Measurements from ENCODE around the gene TRAPPC2. TPM values are rescaled to one million over a fixed set of nuclear protein-coding genes. Genes with fewer than 3 reads are reported as not detected.

Gene TRAPPC2
- total RNA-seq, 1 donor from 2014 or later, result 25.8 TPM

DNA sequence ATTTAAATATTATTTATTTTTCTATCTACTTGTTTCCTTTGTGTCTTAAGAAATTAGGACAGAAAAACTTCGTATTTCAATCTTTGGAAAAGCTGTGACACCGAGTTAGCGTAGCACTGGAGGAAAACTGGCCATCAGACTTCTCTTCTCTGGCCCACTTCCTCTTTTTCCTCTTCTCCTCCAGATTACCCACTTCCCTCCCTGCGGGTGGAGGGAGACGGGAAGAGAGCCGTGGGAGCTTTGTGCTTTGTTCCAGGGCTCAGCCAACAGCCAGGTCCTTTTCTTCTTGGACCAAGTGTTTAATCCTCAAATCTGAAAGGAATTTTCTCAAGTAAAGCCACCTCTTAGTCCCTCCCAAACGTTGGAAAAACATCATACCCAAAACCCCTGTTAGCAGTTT lies 29.9 kb upstream of the TRAPPC2 start:
- TF ChIP-seq, protein P1, sequence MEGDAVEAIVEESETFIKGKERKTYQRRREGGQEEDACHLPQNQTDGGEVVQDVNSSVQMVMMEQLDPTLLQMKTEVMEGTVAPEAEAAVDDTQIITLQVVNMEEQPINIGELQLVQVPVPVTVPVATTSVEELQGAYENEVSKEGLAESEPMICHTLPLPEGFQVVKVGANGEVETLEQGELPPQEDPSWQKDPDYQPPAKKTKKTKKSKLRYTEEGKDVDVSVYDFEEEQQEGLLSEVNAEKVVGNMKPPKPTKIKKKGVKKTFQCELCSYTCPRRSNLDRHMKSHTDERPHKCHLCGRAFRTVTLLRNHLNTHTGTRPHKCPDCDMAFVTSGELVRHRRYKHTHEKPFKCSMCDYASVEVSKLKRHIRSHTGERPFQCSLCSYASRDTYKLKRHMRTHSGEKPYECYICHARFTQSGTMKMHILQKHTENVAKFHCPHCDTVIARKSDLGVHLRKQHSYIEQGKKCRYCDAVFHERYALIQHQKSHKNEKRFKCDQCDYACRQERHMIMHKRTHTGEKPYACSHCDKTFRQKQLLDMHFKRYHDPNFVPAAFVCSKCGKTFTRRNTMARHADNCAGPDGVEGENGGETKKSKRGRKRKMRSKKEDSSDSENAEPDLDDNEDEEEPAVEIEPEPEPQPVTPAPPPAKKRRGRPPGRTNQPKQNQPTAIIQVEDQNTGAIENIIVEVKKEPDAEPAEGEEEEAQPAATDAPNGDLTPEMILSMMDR (IDR thresholded peaks at IDR 0.05; ENCODE audit: partially characterized antibody, unreplicated experiment), result no peak
- no peaks in the 10 kb centered on the region for H3K36me3 Mint-ChIP-seq (ENCODE audit: unreplicated experiment)
- peak overlapping the region; percentile 89 for H3K27ac Mint-ChIP-seq (ENCODE audit: unreplicated experiment)
- H3K9me3 Mint-ChIP-seq (ENCODE audit: unreplicated experiment), result peaks cover 7% of the 10 kb centered on the region
- H3K4me3 Mint-ChIP-seq (ENCODE audit: unreplicated experiment), result no peak overlapping the region
- DNase-seq, result no peak
- H3K27me3 Mint-ChIP-seq (ENCODE audit: unreplicated experiment), result peaks cover 3% of the 10 kb centered on the region
- H3K4me1 Mint-ChIP-seq (ENCODE audit: low read depth, unreplicated experiment), result peaks cover 26% of the 10 kb centered on the region

DNA sequence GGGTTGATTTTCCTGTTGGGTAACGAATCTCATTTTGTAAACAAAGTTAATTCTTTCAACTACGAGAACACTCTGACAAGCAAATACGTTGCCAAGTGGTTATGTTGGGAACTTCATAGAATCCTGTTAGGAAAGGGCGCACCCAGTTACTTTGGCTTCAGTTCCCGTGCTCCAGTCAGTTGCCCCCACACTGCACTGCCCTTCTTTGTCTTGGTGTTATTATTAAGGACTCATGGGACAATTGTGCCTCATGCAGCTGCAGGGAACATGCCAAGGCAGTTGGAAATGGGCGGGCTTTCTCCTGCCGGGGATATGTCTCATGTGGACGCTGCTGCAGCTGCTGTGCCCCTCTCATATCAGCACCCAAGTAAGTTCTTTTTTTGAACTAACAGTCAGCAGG lies 29.1 kb upstream of the TRAPPC2 start:
- no peaks in the 10 kb centered on the region for H3K36me3 Mint-ChIP-seq (ENCODE audit: unreplicated experiment)
- H3K4me3 Mint-ChIP-seq (ENCODE audit: unreplicated experiment), result no peak overlapping the region
- DNase-seq, result no peak
- H3K9me3 Mint-ChIP-seq (ENCODE audit: unreplicated experiment), result peaks cover 7% of the 10 kb centered on the region
- H3K4me1 Mint-ChIP-seq (ENCODE audit: low read depth, unreplicated experiment), result peaks cover 24% of the 10 kb centered on the region
- TF ChIP-seq, protein P1 (IDR thresholded peaks at IDR 0.05; ENCODE audit: partially characterized antibody, unreplicated experiment), result no peak
- H3K27ac Mint-ChIP-seq (ENCODE audit: unreplicated experiment), result peak overlapping the region; percentile 48
- peaks cover under 1% of the 10 kb centered on the region for H3K27me3 Mint-ChIP-seq (ENCODE audit: unreplicated experiment)

DNA sequence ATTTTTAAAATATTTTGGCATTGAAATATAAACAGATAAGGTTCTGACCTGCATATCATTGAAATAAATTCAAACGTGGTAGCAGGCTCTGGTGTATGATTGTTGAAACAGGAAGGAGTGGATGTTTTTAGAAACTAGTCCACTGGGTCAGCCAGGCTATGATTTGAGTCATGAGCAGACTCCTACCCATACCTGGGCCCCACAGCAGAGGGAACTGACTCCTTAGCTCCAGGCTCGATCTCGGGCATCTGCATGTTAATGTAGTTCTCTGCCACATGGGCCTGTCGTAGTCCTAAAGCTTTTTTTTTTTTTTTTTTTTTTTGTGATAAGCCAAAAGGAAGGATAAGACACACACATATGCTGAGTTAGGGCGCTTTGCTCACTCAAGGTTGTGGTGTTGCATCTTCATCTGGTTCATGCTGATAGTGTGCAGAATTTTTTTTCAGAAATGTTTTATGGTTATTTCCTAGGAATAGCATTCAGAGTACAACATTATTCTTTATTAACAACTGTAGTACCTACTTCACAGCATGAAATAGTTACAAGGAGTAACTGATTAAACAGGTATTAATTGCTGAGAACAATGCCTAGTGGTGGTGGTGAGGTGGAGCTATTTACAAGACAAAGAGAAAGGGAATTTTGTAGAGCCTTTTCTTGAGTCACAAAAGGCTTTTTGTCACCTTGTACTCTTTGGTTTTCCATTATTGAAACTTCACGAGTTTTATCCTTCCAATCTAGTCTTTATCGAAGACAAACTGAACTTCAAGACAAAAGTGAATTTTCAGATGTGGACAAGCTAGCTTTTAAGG lies 27.4 kb upstream of the TRAPPC2 start:
- DNase-seq, result no peak
- H3K4me3 Mint-ChIP-seq (ENCODE audit: unreplicated experiment), result no peak overlapping the region
- TF ChIP-seq, protein P1 (IDR thresholded peaks at IDR 0.05; ENCODE audit: partially characterized antibody, unreplicated experiment), result no peak
- no peak overlapping the region for H3K27ac Mint-ChIP-seq (ENCODE audit: unreplicated experiment)
- peaks cover 24% of the 10 kb centered on the region for H3K4me1 Mint-ChIP-seq (ENCODE audit: low read depth, unreplicated experiment)
- peaks cover 4% of the 10 kb centered on the region for H3K9me3 Mint-ChIP-seq (ENCODE audit: unreplicated experiment)
- H3K27me3 Mint-ChIP-seq (ENCODE audit: unreplicated experiment), result no peaks in the 10 kb centered on the region
- no peaks in the 10 kb centered on the region for H3K36me3 Mint-ChIP-seq (ENCODE audit: unreplicated experiment)

DNA sequence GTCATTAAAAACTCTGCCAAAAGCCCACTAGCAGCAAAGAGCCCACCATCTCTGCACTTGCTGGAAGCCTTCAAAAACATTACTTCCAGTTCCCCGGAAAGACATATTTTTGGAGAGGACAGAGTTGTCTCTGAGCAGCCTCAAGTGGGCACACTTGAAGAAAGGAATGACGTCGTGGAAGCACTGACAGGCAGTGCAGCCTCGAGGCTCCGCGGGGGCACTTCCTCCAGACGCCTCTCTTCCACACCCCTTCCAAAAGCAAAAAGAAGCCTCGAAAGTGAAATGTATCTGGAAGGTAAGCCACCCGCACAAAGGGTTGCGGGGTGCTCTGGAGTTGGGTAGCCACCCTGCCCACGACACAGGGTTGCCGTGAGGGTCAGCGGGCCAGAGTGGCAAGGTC lies 26.0 kb upstream of the TRAPPC2 start:
- no peaks in the 10 kb centered on the region for H3K9me3 Mint-ChIP-seq (ENCODE audit: unreplicated experiment)
- H3K4me1 Mint-ChIP-seq (ENCODE audit: low read depth, unreplicated experiment), result peaks cover 13% of the 10 kb centered on the region
- no peak for DNase-seq
- H3K27me3 Mint-ChIP-seq (ENCODE audit: unreplicated experiment), result no peaks in the 10 kb centered on the region
- no peaks in the 10 kb centered on the region for H3K36me3 Mint-ChIP-seq (ENCODE audit: unreplicated experiment)
- no peak overlapping the region for H3K4me3 Mint-ChIP-seq (ENCODE audit: unreplicated experiment)
- H3K27ac Mint-ChIP-seq (ENCODE audit: unreplicated experiment), result no peak overlapping the region
- TF ChIP-seq, protein P1 (IDR thresholded peaks at IDR 0.05; ENCODE audit: partially characterized antibody, unreplicated experiment), result no peak

DNA sequence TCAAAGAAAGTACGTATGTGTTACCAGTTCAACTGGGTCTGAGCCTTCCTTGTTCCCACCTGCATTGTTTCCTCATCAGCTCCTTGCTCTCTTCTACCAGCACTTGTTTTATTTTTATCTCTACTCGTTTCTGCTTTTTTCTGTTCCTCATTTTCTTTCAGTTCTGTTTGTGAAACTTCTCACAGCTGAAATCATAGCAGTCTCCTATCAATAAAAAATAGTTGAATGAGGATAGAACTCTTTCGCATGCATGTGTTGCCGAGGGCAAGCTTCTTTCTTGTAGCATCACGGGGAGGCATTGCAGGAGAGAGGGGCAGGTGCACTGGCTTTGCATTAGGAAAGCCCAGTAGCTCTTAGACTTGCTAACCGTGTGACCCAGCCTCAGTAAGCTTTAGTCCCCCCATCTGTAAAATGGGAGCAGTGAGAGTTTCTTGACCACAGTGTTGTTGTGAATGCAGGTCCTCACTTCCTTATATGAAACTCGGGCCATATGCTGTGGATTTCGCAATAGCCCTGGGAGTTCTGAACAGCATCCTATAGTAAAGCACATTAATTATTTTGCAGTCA lies 24.8 kb upstream of the TRAPPC2 start:
- no peaks in the 10 kb centered on the region for H3K9me3 Mint-ChIP-seq (ENCODE audit: unreplicated experiment)
- H3K27me3 Mint-ChIP-seq (ENCODE audit: unreplicated experiment), result no peaks in the 10 kb centered on the region
- H3K4me3 Mint-ChIP-seq (ENCODE audit: unreplicated experiment), result no peak overlapping the region
- TF ChIP-seq, protein P1 (IDR thresholded peaks at IDR 0.05; ENCODE audit: partially characterized antibody, unreplicated experiment), result no peak
- DNase-seq, result no peak
- H3K27ac Mint-ChIP-seq (ENCODE audit: unreplicated experiment), result no peak overlapping the region
- H3K4me1 Mint-ChIP-seq (ENCODE audit: low read depth, unreplicated experiment), result peaks cover 9% of the 10 kb centered on the region
- no peaks in the 10 kb centered on the region for H3K36me3 Mint-ChIP-seq (ENCODE audit: unreplicated experiment)

Measured in glutamatergic neuron (in vitro differentiated cells).